HG02840 (cell line): ENCODE results near the gene HOTAIR.

Source experiments
- ATAC-seq: cut with Tn5 transposase; IDR thresholded peaks from one replicate; pipeline ENCODE4 v1.9.1; 2021; ENCODE audit warnings: mild to moderate bottlenecking, moderate library complexity, moderate number of reproducible peaks; ENCODE audit not compliant: unreplicated experiment, low FRiP score

Gene HOTAIR

GRCh38 chr12:53963434-53964314, 11.1 kb downstream of the HOTAIR start:
- ATAC-seq, result no peak

DNA sequence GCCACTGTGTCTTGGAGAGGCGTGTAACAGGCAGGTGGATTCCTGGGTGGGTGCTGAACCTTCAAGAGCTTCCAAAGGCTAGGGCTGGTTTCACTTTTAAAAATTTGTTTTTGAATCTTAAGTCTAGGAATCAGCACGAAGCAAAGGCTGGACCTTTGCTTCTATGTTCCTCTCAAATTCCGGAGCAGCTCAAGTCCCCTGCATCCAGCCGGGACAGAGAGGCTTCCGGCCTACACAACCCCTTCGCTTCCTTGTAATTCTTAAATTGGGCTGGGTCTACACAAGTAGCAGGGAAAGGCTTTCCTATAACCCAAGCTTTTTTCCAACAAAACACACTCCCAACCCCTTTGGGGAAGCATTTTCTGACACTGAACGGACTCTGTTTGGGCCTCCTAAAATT, 11.7 kb downstream of the HOTAIR start:
- no peak for ATAC-seq

DNA sequence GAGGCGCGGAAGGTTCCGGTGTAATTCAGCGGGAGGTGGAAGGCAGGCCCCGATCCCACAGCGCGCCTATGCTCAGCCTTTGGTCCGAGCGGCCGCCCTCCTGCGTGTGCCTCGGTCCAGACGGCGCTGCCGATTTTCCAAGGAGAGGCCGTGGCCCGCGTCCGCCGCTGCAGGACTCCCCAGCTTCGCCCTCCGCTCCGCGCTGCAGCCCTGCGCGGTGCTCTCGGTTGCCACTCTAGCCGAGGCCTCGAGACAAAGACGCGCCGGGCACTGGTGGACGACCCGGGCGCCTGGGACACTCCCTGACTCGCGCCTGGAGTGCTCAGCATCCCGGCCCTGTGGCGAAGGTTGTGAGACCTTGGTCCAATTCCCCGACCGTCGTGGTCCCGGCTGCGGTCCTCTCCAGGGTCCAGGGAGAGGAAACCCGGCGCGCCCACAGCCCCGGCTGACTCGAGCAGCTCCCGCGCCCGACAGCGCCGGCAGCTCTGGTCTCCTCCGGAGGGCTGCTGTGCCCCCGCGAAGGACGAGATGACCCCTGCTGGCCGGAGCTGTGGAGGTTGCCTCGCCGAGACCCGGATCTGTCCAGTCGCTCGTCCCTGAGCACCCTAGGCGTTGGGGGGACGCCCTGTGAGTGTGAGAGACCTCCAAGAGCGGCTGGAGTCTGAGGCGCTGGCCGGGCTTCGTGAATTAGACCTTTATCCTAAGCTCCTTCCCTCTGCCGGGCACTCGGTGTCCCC, 13.6 kb downstream of the HOTAIR start:
- no peak for ATAC-seq

DNA sequence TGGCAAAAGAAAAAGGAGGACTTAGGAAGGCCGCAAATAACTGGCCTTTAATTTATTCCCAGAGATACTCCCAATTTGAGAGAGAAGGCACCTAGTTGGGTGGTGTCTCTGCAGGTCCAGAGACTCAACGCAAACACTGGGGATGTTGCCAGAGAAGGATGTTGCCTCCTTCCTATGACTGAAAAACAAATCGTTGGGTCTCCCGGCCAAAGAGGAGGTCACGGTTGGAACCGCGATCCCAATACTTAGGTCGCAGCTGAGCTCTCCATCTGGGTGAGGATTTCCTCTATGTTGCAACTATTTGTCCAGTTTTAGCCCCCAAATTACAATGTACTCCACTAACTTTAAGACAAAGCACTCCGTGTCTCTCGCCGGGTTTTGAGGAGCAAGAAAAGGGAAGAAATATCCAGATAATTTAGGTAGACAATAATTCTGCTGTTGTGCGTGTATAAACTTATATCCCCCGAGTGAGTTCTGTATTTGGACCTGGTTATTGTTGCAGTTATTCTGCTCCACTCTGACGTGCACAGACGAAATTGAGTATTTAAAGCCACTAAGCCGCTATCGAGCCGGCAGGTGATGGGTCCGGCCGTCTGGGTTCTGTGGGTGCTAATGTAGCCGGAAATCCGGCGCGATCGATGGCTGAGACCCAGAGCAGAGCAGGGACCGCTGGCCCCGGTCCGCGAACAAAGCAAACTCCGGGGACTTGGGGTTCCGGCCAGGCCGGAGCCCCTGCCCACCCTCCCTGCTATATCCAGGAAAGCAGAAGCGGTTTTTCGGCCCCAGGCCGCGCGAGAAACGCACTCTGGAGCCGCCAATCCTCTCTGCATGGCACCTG, 14.3 kb downstream of the HOTAIR start:
- ATAC-seq, result no peak

- ATAC-seq, result no peak
Observed at GRCh38 chr12:53959314-53959713, 15.4 kb downstream of the HOTAIR start.

DNA sequence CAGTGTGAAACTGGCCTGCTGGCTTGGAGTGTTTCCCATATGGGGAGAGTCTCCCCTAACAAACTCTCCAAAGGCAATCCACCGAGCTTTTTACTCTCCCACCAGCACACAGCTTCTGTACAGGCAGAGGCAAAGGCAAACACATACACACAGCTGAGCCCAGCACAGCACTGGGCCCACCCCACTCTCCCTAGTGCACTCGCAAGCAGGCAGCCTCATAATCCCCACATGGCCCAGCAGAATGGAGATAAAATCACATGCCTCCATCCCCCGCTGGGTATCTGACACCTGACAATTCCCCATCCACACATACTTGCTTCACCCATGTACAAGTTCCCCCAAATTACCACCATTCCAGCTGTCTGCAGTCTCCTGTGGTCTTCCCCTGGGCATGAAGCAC, 16.6 kb downstream of the HOTAIR start:
- ATAC-seq, result no peak

DNA sequence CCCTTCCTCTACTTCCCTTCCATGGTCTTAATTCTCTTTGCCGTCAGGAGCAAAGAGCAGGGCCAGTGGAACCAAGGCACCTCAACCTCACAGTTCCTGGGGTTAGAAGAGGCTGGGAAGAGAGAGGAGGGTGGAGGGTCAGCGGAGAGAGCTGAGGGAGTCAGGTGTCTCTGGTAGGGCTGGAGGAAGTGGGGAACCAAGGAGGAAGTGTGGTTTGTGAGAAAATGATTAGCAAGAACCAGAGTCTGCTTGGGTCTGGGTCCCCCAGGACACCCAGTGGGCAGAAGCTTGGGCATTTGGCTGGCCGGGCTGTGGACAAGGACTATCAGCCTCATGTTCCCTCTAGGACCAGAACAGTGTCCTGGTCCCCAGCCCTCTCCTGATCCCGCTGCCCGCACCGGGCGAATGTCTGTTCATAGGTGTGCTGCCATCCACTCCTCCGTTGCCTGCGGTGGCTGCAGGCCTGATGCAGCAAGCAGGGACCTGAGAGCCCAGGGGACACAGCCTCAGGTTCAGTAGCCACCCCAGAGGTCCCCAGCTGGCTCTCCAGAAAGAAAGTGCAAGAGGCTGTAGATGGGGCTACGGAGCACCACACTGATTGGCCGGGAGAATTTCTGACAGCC, 17.7 kb downstream of the HOTAIR start:
- ATAC-seq, result no peak

DNA sequence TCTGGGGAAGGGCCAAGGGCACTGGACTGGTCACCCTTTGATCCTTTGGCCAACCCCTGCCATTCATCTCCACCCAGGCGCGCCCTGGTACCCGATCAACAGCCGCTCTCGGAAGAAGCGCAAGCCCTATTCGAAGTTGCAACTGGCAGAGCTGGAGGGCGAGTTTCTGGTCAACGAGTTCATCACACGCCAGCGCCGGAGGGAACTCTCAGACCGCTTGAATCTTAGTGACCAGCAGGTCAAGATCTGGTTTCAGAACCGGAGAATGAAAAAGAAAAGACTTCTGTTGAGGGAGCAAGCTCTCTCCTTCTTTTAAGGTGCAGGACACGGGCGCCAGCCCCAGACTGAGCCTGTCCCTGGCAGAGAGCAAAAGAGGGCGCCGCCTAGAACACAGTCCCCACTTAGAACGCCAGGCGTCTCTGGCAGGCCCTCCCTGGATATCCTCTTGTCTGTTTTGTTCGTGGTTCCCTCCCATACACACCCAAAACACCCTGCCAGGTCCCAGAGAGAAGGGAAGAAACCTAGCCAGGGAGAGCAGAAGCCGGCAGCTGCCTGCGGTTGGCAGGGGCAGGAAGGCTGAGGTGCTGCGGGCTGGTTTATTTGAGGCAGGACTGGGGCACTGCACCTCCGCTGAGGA, 18.4 kb downstream of the HOTAIR start:
- ATAC-seq, result no peak

DNA sequence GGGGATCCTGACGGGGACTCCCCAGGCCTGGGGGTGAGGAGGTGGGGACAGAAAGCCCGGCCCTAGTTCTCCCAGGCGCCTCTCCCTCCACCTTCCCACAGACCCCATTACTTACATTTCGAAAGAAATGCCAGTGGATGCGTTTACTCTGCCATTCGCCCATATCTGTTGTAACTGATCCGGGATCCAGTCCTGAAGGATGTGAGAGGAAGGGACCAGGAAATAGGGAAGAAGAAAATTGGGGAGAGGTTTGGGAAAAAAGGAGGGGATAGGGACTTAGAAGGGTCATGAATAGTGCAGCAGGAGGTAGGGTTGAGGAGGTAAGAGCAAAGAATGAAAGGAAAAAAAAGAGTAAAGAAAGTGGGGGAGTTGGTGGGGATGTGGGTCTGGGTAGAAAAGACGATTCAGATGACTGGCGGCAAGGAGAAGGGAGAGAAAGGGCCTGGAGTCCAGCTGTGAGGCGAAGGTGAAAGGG, 18.9 kb downstream of the HOTAIR start:
- no peak for ATAC-seq

- no peak for ATAC-seq
Observed at GRCh38 chr12:53955036-53955775, 19.5 kb downstream of the HOTAIR start.

DNA sequence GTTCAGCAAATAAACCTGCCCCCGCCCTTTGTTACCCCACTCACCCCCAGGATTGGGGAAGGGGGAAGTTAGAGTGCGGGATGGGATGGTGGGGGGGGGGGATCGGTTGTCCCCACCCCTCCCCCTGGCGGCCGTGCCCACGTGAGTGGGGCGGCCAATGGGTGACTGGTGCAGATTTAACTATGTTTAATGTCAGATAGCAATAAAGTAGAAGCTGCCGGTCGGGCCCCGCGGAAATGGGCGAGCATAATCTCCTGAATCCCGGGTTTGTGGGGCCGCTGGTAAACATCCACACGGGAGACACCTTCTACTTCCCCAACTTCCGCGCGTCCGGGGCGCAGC, 20.1 kb downstream of the HOTAIR start, which contains the start of gene HOXC12:
HOXC12 (plus strand) TSS at position 210 of the 342 bp plus-strand sequence; CDS start at position 237, 27 bp downstream.
- ATAC-seq, result no peak

GRCh38 chr12:53953831-53954693, 20.7 kb downstream of the HOTAIR start:
- ATAC-seq, result no peak

GRCh38 chr12:53952871-53953734, 21.7 kb downstream of the HOTAIR start:
- ATAC-seq, result no peak

- no peak for ATAC-seq
Observed at GRCh38 chr12:53952335-53952694, 22.4 kb downstream of the HOTAIR start.

- no peak for ATAC-seq
Observed at GRCh38 chr12:53951577-53952334, 23.0 kb downstream of the HOTAIR start.

- no peak for ATAC-seq
Observed at GRCh38 chr12:53950789-53951576, 23.8 kb downstream of the HOTAIR start.
